HG03095 (cell line): ENCODE results near the gene B3GLCT.

Experiments
- ATAC-seq: cut with Tn5 transposase; IDR thresholded peaks from one replicate; pipeline ENCODE4 v1.9.1; 2021; ENCODE audit warnings: moderate library complexity; ENCODE audit not compliant: unreplicated experiment

The B3GLCT gene

DNA sequence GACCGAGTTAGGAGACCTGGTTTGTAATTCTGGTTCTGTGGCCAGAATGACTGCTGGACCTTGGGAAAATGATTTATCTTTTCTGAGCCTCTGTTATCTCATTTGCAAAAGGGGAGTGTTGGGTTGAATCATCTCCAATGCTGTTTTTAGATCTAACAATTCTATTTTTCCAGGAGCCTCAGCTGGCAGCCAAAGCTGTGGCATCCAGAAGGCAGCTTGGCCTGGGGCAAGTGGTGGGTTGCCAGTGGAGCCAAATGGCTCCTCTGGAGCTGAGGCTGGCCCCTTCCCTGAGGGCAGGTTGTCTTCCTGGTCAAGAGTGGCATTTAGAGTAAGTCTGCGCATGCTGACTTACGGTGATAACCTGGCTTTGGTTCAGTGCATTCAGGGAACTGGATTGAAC is 21.3 kb downstream of the B3GLCT start:
- ATAC-seq: no peak

DNA sequence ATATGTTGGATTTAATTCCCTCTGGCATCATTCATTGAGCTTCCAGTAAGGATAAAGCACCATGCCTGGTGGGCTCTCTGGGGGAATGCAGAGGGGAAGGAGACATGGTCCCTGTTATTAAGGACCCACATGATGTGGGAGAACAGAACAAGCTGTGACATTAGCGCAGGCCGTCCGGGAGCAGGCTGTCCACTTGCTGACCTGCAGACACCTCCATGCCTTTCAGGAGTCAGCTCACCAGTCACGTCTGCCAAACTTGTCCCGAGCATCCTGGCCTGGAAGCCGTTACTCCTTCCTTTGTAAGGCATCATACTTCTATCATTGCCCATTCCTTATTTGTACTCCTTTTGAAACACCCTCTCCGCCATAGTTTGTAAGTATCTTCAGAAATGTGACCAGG is 23.4 kb downstream of the B3GLCT start:
- no peak for ATAC-seq

DNA sequence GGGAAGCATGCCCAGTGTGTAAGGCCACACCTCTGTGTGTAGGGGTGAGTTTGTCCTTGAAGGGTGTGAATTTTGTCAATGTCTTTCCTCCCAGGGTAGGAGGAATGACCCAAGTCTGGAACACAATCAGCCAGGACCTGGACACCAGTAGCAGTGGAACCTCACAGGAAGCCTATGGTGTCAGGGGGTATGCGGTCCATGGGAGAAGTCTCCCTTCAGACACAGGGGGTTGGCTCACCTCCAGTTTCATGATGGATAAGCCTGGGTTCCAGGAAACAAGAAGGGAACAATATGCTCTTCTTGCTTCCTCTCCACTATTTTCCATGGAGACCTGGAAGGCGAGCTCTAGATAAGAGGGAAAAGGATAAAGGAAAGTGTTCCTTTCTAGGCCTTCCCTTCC is 23.9 kb downstream of the B3GLCT start:
- ATAC-seq: no peak

DNA sequence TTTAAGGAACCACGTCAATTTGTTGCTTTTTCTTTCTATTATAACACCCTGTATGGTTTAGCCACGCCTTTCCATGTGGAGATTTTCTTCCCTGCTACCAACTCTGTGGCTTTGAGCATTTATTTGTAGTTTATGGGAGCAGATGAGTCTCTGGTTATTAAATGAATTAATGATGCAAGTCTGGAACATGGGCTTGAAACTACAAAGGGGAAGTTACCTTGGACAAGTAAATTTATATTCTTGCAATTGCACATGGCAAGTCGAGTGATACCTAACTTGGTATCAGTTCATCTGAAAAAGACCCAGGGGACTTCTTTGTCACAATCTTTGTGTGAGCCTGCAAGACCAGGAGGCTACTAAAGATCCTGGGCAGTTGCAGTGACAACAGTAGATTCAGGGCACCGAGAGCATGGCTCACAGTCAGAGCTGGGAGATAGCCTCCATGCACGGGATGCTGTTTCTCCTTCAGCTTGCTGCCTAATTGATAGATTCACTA is 24.4 kb downstream of the B3GLCT start:
- no peak for ATAC-seq

- ATAC-seq: no peak
These were observed 25.3 kb downstream of the B3GLCT start for GRCh38 chr13:31224963-31225559.

- no peak for ATAC-seq
These were observed 26.4 kb downstream of the B3GLCT start for GRCh38 chr13:31225998-31226675.

GRCh38 chr13:31227063-31227462 is 27.3 kb downstream of the B3GLCT start:
- no peak for ATAC-seq

DNA sequence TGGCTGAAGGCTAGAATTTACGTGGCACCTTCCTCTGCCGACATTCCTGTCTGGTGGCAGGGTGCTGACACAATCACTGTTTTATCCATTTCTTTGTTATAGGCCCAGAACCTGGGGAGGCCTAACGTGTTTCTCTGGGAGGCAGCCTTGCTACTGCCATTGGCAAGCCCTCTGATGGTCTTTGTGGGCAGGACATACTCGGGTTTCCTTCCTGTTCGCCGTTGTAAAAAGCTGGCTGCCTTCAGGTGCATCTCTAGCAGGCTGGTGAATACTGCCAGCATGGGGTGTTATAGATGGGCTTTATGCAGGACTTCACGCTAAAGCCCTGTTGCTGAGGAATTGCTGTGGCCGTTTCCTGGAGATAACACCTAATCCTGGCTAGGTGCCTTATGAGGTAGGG is 28.1 kb downstream of the B3GLCT start:
- no peak for ATAC-seq

GRCh38 chr13:31234729-31235128 is 35.0 kb downstream of the B3GLCT start:
- no peak for ATAC-seq

GRCh38 chr13:31236211-31236786 is 36.5 kb downstream of the B3GLCT start:
- no peak for ATAC-seq

GRCh38 chr13:31240921-31241320 is 41.1 kb downstream of the B3GLCT start:
- no peak for ATAC-seq

DNA sequence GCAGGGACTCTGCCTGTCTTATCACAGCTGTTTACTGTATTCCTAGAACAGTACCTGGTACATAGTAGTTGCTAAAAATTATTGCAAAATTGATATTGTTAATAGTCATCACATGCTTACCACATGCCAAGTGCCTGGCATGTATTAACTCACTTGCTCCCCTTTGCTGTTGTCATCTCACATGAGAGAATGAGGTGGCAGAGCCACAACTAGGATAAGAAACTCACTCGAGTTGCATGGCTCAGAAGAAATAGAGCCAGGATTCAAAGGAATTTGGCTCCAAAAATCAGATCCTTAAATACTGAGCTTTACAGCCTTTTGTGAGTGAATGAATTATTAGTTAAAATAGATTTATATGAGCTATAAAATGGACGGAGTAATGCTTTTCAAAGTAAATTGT is 42.6 kb downstream of the B3GLCT start:
- no peak for ATAC-seq

GRCh38 chr13:31242916-31243315 is 43.1 kb downstream of the B3GLCT start:
- no peak for ATAC-seq

- no peak for ATAC-seq
These were observed 46.0 kb downstream of the B3GLCT start for GRCh38 chr13:31245598-31246373.

- ATAC-seq: no peak
These were observed 47.1 kb downstream of the B3GLCT start for GRCh38 chr13:31246918-31247317.

DNA sequence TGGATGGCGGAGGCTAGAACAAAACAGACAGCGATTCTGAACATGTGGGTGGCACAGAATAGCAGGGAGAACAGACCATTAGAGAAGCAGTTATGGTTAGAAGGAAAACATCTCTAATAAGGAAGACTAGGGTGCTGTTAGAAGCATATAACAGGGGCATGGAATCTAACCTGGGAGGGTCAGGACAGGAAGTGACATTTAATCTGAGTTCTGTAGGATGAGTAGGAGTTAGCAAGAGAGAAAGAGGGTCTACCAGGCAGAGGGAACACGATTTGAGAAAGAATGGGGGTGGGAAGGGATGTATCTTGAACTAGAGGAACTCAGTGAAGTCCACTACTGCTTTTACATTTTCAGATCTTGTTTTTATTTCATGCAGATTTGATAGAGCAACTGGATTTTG is 48.6 kb downstream of the B3GLCT start:
- no peak for ATAC-seq

GRCh38 chr13:31248965-31249539 is 49.3 kb downstream of the B3GLCT start:
- ATAC-seq: no peak

- ATAC-seq: no peak
These were observed 50.7 kb downstream of the B3GLCT start for GRCh38 chr13:31250435-31250834.

- no peak for ATAC-seq
These were observed 61.5 kb downstream of the B3GLCT start for GRCh38 chr13:31261241-31261640.

DNA sequence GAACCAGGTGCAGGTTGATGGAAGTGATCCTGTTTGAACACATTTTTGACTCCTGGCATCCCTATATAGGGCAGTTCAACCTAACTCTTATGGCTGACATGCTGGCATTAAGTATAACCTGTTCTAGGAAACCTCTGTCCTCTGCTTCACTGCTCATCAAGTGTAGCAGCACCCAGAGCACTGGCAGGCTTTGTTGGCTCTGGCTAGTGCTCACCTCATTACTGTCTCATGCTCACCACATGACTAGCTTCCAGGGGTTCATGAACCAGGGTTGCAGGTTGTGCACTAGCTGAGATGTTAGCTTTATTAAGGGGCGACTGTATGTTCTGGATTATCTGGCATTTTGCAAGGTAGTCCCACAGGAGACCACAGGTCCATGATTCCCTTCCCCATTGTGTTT is 63.6 kb downstream of the B3GLCT start:
- no peak for ATAC-seq

DNA sequence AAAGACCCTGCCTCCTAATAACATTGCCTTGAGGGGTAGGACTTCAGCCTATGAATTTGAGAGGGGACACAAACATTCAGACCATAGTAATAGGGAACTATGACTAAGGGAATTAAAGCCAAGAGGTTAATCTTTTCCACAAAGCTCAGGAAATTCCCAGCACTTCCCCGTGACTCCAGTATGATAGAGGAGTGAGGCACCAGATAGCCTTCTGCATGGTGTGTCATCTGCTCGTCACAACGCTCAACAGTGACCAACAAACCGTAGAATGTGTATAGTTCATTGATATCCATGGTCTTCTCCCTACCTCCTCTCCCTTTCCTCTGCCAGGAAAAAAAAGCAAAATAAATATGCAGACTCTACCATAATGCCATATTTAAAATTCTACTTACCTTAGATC is 64.4 kb downstream of the B3GLCT start:
- no peak for ATAC-seq
